HG03565 (cell line): ENCODE data around the gene PPM1F.
"Not testable (repeated sequence)": the region's sequence is repeated elsewhere in the genome, so short reads cannot be mapped to it uniquely, and the experiment has no call there.

ENCODE experiments used
- ATAC-seq: cut with Tn5 transposase; IDR thresholded peaks from one replicate; pipeline ENCODE4 v1.9.1; 2021; ENCODE audit warnings: mild to moderate bottlenecking, moderate library complexity; ENCODE audit not compliant: unreplicated experiment

Gene PPM1F

GRCh38 chr22:21921729-21922128 is 30.9 kb downstream of the PPM1F start:
- ATAC-seq = no peak

GRCh38 chr22:21921184-21921721 is 31.4 kb downstream of the PPM1F start:
- ATAC-seq = no peak

GRCh38 chr22:21920341-21921183 is 32.1 kb downstream of the PPM1F start:
- no peak for ATAC-seq

- ATAC-seq = no peak
Observed at GRCh38 chr22:21919526-21920307, 32.9 kb downstream of the PPM1F start.

GRCh38 chr22:21918466-21919185 is 34.0 kb downstream of the PPM1F start:
- no peak for ATAC-seq

- no peak for ATAC-seq
Observed at GRCh38 chr22:21917959-21918261, 34.7 kb downstream of the PPM1F start.

- ATAC-seq = no peak
Observed at GRCh38 chr22:21917181-21917958, 35.3 kb downstream of the PPM1F start.

GRCh38 chr22:21916309-21916918 is 36.2 kb downstream of the PPM1F start:
- no peak for ATAC-seq

- ATAC-seq = no peak
Observed at GRCh38 chr22:21915624-21916308, 36.9 kb downstream of the PPM1F start.

- ATAC-seq = not testable (repeated sequence)
Observed at GRCh38 chr22:21914033-21914642, 38.5 kb downstream of the PPM1F start.

- not testable (repeated sequence) for ATAC-seq
Observed at GRCh38 chr22:21910367-21910766, 42.3 kb downstream of the PPM1F start.

- ATAC-seq = no peak
Observed at GRCh38 chr22:21909871-21910270, 42.8 kb downstream of the PPM1F start.

- no peak for ATAC-seq
Observed at GRCh38 chr22:21907638-21908522, 44.8 kb downstream of the PPM1F start.

GRCh38 chr22:21905234-21905633 is 47.4 kb downstream of the PPM1F start:
- not testable (repeated sequence) for ATAC-seq

GRCh38 chr22:21904250-21904789 is 48.3 kb downstream of the PPM1F start:
- ATAC-seq = no peak

GRCh38 chr22:21903283-21903682 is 49.4 kb downstream of the PPM1F start:
- ATAC-seq = no peak

- no peak for ATAC-seq
Observed at GRCh38 chr22:21902296-21903087, 50.2 kb downstream of the PPM1F start.
